MM.1S (cell line): ENCODE data around the gene EPHA5.

ENCODE experiments used
- DNase-seq: peaks from one replicate; pipeline ENCODE4 v3.0.0-alpha.2; 2015
- H2AFZ ChIP-seq: fragments of 300-600 bp; sonication (generic); 2 replicates; pipeline ENCODE4 v1.6.0; 2016; ENCODE audit warnings: antibody characterized with exemption, low read length
- H3F3A ChIP-seq: fragments of 300-600 bp; sonication (generic); 2 replicates; pipeline ENCODE4 v1.6.1; 2016; ENCODE audit warnings: mild to moderate bottlenecking, antibody characterized with exemption, low read length, moderate library complexity, mixed read lengths; ENCODE audit not compliant: insufficient read depth
- H3K27ac ChIP-seq: fragments of 300-600 bp; sonication (generic); 2 replicates; pipeline ENCODE4 v1.5.1; 2016; ENCODE audit warnings: mild to moderate bottlenecking, low read length
- H3K27me3 ChIP-seq: fragments of 300-600 bp; sonication (generic); replicated peaks from 2 replicates; pipeline ENCODE4 v1.6.0; 2016; ENCODE audit warnings: low read length; ENCODE audit not compliant: insufficient read depth
- H3K36me3 ChIP-seq: fragments of 300-600 bp; sonication (generic); replicated peaks from 2 replicates; pipeline ENCODE4 v1.6.1; 2016; ENCODE audit warnings: mild to moderate bottlenecking, low read length, mixed read lengths; ENCODE audit not compliant: insufficient read depth
- H3K4me1 ChIP-seq: fragments of 300-600 bp; sonication (generic); 2 replicates; pipeline ENCODE4 v1.6.1; 2016; ENCODE audit warnings: low read length, mixed read lengths
- H3K4me2 ChIP-seq: fragments of 300-600 bp; sonication (generic); 2 replicates; pipeline ENCODE4 v1.6.0; 2016; ENCODE audit warnings: low read depth, low read length
- H3K4me3 ChIP-seq: fragments of 300-600 bp; sonication (generic); 2 replicates; pipeline ENCODE4 v1.5.1; 2016; ENCODE audit warnings: low read length, mixed read lengths
- H3K79me2 ChIP-seq: fragments of 300-600 bp; sonication (generic); 2 replicates; pipeline ENCODE4 v1.6.1; 2016; ENCODE audit warnings: mixed run types, low read length, mixed read lengths
- H3K9ac ChIP-seq: fragments of 300-600 bp; sonication (generic); 2 replicates; pipeline ENCODE4 v1.6.1; 2016; ENCODE audit warnings: low read length, mixed read lengths
- H3K9me2 ChIP-seq: fragments of 300-600 bp; sonication (generic); replicated peaks from 2 replicates; pipeline ENCODE4 v1.6.1; 2016; ENCODE audit warnings: mild to moderate bottlenecking, low read length, mixed read lengths; ENCODE audit not compliant: insufficient read depth
- H3K9me3 ChIP-seq: fragments of 300-600 bp; sonication (generic); replicated peaks from 2 replicates; pipeline ENCODE4 v1.6.1; 2016; ENCODE audit warnings: mild to moderate bottlenecking, low read length, mixed read lengths; ENCODE audit not compliant: insufficient read depth
- H4K20me1 ChIP-seq: fragments of 300-600 bp; sonication (generic); 2 replicates; pipeline ENCODE4 v1.6.1; 2016; ENCODE audit warnings: mild to moderate bottlenecking, low read length, moderate library complexity, mixed read lengths; ENCODE audit not compliant: insufficient read depth
- EZH2 ChIP-seq: fragments of 300-600 bp; sonication (generic); optimal IDR thresholded peaks from 2 replicates; pipeline ENCODE3; 2017; ENCODE audit warnings: low read depth, mild to moderate bottlenecking, antibody characterized with exemption, low read length, mixed read lengths
- EZH2phosphoT487 ChIP-seq: fragments of 300-600 bp; sonication (generic); IDR thresholded peaks from 2 replicates; pipeline ENCODE4 v1.6.1; 2018; ENCODE audit warnings: antibody characterized with exemption, low read length
- TF ChIP-seq, protein P1 (sequence below): fragments of 300-600 bp; sonication (generic); IDR thresholded peaks from 2 replicates; pipeline ENCODE4 v1.5.1; 2016; ENCODE audit warnings: antibody characterized with exemption, low read length, mixed read lengths

EPHA5 gene

DNA sequence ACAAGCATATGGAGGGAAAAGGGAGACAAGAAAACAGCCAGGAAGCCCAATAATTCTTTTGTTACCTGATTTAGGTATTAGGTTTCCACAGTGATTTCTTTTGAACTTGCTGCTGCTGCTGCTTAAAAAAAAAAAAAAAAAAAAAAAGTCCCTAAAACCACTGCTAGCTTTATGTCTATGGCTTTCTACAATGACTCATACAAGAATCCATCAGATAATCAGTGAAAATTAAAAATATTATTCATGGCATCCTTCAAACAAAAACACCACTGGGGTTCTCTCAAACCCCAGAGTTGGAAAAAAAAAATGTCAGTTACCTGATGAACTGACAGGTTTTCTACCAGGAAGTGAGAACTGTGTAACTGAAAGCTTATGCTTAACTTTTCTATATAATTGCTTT, 14.3 kb downstream of the EPHA5 start:
- no peak overlapping the region for H3K4me2 ChIP-seq
- H3K79me2 ChIP-seq = no peaks in the 10 kb centered on the region
- H3F3A ChIP-seq = no peaks in the 10 kb centered on the region
- H3K27me3 ChIP-seq = no peaks in the 10 kb centered on the region
- no peaks in the 10 kb centered on the region for H3K36me3 ChIP-seq
- no peaks in the 10 kb centered on the region for H4K20me1 ChIP-seq
- no peaks in the 10 kb centered on the region for H3K9me3 ChIP-seq
- no peaks in the 10 kb centered on the region for H3K9me2 ChIP-seq
- TF ChIP-seq, protein P1, sequence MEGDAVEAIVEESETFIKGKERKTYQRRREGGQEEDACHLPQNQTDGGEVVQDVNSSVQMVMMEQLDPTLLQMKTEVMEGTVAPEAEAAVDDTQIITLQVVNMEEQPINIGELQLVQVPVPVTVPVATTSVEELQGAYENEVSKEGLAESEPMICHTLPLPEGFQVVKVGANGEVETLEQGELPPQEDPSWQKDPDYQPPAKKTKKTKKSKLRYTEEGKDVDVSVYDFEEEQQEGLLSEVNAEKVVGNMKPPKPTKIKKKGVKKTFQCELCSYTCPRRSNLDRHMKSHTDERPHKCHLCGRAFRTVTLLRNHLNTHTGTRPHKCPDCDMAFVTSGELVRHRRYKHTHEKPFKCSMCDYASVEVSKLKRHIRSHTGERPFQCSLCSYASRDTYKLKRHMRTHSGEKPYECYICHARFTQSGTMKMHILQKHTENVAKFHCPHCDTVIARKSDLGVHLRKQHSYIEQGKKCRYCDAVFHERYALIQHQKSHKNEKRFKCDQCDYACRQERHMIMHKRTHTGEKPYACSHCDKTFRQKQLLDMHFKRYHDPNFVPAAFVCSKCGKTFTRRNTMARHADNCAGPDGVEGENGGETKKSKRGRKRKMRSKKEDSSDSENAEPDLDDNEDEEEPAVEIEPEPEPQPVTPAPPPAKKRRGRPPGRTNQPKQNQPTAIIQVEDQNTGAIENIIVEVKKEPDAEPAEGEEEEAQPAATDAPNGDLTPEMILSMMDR = no peak
- TF ChIP-seq EZH2phosphoT487 (no peak), EZH2 (no peak)
- no peak for DNase-seq
- no peaks in the 10 kb centered on the region for H3K4me1 ChIP-seq
- no peak overlapping the region for H3K4me3 ChIP-seq
- no peak overlapping the region for H3K9ac ChIP-seq
- H3K27ac ChIP-seq = no peak overlapping the region
- no peak overlapping the region for H2AFZ ChIP-seq

DNA sequence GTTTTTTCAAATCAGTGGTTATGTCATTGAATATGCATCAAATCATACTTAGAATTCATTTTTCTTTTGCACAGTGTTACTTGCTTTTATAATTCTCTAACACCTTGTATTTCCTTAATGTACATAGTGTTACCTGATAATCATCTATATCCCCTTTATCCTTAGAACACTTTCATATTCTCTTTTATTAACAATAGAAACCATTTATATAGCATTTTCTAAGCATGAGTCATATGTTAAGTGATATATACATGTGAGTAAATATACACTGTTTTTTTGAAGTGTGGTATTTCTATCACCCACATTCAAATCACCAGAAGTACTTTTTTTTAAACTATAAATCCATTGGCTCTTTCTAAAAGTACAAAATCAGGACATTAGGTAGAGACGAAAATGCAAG, 15.3 kb downstream of the EPHA5 start:
- Histone ChIP-seq H3K9ac (no peak overlapping the region), H3K4me2 (no peak overlapping the region), H3K79me2 (no peaks in the 10 kb centered on the region), H3K4me3 (no peak overlapping the region), H3K4me1 (no peaks in the 10 kb centered on the region), H2AFZ (no peak overlapping the region), H3K9me3 (no peaks in the 10 kb centered on the region), H3F3A (no peaks in the 10 kb centered on the region), H3K27me3 (no peaks in the 10 kb centered on the region), H3K27ac (no peak overlapping the region), H3K36me3 (no peaks in the 10 kb centered on the region), H4K20me1 (no peaks in the 10 kb centered on the region), H3K9me2 (no peaks in the 10 kb centered on the region)
- DNase-seq = no peak
- TF ChIP-seq EZH2 (no peak), EZH2phosphoT487 (no peak)
- TF ChIP-seq, protein P1 = no peak

DNA sequence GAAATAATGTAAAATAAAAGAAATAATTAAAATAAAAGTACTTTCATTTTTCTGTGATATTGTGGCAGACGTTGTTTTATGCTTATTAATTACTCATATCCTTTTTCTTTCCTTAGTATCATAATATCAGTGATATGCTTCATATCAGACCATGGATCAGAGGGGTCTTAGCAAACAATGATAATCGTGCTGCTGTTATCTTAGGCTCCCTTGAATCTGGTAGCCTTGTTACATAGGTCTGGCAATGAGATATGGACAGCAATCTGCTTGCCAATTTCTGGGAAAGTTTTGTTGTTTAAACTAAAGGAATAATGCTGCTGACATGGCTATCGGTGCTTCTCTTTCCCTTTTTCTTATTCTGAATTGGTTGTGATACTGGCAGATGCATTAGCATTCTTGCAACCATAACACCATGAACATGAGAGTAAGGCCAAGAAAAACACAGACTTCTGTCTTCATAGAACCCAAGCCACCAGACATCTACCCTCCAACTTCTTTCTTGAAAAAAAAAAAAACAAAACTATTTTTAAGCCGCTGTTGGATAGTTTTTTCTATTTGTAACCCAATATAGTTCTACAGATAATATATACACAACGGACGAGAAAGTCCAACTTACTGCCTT, 16.4 kb downstream of the EPHA5 start:
- TF ChIP-seq, protein P1 = no peak
- no peak for TF ChIP-seq EZH2phosphoT487
- TF ChIP-seq EZH2 = no peak
- Histone ChIP-seq H2AFZ (no peak overlapping the region), H3K27ac (no peak overlapping the region), H3K27me3 (no peaks in the 10 kb centered on the region), H3K9me2 (no peaks in the 10 kb centered on the region), H3K9me3 (no peaks in the 10 kb centered on the region), H3K4me3 (no peak overlapping the region), H3K79me2 (no peaks in the 10 kb centered on the region), H4K20me1 (no peaks in the 10 kb centered on the region), H3K36me3 (no peaks in the 10 kb centered on the region), H3K4me1 (no peaks in the 10 kb centered on the region), H3K4me2 (no peak overlapping the region), H3K9ac (no peak overlapping the region), H3F3A (no peaks in the 10 kb centered on the region)
- no peak for DNase-seq
